Stimulated activated CD4-positive, alpha-beta T cell treated with anti-CD3 and anti-CD28 coated beads, TNF-alpha, amount 100 ng/mL, for 1 hour (primary cell): ENCODE measurements around the gene DSCAM.

Experiments
- DNase-seq, 3 donors: peaks; one replicate each; pipeline ENCODE4 v3.0.0-alpha.2; 2020; ENCODE audit warnings: low read depth in 3 of 3, low spot score in 1 of 3

Gene DSCAM

DNA sequence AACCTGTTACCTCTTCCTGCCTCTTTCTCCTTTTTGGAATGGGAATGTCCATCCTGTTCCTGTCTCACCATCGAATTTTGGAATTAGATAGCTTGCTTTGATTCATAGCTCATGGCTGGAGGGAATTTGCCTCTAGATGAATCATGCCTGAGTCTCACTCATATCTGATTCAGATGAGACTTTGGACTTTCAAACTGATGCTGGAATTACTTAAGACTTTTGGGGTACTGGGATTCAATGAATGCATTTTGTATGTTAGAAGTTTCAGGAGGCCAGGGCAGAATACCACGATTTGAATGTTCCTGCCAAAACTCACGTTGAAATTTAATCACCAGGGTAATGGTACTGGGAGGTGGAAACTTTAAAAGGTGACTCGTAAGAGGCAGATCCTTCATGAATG lies 132.4 kb downstream of the DSCAM start:
- no peak for DNase-seq

DNA sequence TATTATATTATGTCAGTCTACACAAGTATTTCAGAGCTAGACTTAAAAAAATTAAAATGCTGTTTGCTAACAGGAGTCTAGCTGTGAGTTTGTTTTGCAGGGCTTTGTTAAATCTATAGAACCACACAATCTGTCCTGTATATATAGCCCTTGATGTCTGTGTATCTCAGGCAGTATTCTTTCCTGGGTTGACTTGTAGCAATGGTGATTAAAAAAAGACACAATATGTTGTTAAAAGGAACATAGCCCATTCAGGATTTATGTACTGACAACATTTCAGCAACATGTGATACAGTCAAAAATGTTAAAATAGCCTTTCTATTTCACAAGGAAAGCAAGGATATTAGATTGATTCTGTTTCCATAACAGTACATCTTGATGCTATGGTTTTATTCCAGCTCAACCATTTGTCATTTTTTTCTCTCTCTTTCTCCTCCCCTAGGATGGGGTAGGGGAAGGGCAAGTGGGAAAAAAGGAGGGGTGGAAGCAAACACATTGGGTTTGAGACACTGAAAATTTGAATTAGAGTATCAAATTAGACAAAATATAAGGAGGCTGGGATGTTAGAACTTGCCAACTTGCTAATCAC lies 139.2 kb downstream of the DSCAM start:
- DNase-seq, result no peak

DNA sequence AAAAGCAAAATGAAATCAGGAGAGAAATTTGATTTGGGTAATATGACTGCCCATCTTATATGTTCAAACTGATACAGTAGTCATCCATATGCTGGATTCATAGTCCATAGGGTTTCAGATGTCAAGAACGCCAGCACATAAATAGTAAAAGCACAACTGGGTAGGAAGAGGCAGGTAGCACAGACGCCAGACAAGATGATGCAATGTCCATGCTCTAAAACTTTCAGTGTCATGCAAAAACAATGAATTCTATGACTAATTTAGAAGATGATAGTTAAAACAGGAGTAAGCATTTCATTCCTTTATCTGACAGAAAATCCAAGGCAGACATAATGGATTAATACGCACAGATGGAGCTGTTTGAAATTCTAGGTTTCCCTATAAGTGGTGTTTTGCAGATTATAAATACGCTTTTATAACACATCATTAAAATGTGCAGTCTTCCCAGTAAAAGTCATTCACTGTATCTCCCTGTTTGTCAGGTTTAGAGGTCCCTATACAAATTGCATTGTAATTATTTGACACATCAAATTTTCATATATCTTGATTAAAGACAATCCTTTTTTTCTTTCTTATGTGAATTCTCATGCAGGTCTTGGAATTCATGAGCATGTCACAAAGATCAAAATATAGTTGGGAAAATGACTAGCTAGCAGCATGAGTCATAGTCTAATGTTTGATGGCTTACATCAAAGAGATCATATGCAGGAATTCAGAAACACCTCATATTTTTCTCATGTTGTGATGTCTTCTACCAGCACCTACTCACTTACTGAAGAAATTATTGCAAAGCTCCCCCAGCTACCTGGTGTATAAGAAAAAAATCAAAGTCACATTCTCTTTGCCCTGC lies 139.9 kb downstream of the DSCAM start:
- DNase-seq, result no peak

DNA sequence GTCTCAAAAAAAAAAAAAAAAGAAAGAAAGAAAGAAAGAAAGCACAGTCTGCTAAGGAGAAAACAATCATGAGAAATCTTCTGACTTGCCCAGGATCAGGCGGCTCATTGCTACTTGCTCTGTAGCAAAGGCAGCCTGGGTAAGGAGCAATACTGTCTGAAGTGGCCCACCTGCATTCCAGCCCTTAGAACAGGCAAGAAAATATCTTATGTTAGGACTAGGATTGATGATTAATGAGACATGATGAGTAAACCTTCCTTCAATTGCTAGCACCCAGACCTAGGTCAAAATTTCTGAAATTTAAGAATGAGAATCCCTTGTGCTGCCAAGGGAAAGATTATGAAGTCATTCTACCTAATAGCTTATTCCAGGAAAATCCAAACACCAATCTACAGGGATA lies 140.8 kb downstream of the DSCAM start:
- no peak for DNase-seq

DNA sequence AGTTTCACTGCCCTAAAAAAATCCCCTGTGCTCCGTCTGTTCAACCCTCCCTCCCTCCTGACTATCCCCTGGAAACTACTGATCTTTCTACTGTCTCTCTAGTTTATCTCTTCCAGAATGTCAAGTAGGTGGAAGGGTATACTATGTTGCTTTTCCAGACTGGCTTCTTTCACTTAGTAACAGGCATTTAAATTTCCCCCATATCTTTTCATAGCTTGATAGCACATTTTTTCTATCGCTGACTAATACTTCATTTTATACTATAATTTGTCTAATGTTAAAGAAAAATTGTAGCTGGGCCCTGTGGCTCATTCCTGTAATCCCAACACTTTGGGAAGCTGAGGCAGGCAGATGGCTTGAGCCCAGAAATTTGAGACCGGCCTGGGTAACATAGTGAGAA lies 142.8 kb downstream of the DSCAM start:
- DNase-seq, result no peak

DNA sequence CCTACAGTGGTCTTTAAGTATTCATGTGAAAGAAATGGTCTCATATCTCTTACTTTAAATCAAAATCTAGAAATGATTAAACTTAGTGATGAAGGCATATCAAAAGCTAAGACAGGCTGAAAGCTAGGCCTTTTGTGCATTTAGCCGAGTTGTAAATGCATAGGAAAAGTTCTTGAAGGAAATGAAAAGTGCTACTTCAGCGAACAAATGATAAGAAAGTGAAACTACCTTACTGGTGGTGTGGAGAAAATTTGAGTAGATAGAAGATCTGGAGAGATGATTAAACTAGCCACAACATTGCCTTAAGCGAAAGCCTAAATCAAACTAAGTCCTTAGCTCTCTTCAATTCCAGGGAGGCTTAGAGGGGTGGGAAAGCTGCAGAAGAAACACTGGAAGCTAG lies 147.6 kb downstream of the DSCAM start:
- DNase-seq, result no peak

DNA sequence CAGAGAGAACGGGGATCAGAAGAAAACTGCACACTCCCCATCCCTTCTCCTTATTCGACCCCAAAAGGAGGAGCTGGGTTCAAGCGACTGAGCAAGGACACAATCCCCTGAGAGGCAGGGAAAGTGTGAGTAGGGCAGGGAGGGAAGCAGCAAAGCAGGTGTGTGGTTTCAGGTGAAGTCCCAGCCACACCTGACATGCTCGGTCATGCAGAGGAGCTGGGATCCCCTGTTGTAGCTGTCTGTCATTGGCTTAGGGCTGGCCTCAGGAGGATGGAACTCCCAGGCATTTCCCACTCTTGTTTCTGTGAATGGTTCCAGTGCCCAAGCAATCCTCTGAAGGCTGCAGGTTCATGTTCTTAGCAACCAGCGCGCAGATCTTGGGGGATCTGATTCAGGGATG lies 150.7 kb downstream of the DSCAM start:
- DNase-seq, result no peak

DNA sequence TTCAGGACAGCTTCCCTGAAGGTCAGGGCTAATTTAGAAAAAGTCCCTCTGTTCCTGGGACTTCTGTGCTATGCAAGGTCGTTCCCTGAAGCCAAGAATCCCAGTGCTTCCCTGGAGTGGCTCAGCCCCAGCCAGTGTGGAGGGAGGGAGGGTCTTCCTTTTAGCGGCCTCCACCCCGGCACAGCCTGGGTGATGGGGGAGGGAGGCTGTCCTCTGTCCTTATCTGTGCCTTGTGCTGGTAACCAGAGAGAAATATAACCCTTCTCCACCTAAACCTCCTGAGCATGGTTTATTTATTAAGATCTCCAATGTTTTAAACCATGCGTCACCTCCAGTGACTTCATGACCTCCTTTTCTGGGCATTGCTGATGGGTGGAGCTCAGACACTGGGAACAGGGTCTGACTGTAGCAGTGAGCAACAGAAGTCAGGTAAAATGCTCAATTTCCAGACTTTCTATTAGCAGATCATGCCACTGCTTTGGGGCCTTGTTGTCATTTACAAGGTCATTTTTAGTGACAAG lies 157.1 kb downstream of the DSCAM start:
- DNase-seq, result no peak

DNA sequence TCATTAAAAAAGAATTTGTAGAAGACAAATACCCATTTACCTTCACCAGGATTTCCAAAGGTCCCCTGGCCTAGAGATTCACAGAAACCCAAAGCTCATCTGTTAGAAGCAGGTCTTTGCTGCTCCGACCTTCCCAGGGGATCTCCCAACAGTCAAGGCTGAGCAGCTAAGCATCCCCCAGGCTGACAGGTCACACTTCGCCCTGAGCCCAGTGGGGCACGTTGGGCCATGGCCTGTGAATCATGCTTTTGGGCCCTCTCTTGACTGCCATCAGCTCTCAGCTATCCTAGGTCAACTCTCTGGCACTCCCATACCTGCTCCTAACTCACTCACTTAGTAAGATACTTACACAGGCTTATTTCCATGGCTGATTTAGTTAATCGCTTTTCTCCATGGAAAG lies 157.7 kb downstream of the DSCAM start:
- DNase-seq, result no peak

DNA sequence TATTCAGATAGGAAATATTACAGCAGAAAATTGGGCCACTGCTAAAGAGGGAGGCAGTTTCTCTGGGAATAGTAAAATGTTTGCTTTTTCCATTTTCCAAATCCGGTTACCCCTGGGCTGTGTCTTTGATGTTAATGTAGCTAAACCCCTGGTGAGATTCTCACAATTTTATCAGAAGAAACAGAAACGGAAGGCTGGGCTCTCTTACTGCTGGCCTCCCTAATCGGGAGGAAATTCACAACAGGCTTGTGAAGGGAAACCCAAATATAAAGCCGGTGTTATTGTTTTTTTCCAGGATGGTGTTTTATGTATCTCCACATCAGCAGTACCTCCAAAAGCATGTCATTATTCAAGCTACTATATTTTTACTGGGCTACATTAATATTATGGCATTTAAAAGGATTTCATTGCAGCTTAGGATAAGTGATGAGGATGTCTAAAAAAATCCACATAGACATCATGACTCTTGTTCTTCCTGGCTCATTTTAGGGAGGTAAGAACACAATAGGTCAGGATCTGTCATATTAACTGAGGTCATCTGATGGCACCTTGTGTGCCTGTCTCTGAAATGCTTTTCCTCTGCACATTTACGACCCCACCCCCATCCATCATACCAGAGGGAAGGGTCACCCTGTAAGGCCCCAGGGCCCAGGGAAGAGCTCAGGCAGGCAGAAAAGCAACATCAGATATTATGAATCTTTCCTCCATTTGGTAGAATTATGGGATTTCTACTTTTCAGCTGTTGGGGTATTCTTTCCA lies 158.7 kb downstream of the DSCAM start:
- no peak for DNase-seq

DNA sequence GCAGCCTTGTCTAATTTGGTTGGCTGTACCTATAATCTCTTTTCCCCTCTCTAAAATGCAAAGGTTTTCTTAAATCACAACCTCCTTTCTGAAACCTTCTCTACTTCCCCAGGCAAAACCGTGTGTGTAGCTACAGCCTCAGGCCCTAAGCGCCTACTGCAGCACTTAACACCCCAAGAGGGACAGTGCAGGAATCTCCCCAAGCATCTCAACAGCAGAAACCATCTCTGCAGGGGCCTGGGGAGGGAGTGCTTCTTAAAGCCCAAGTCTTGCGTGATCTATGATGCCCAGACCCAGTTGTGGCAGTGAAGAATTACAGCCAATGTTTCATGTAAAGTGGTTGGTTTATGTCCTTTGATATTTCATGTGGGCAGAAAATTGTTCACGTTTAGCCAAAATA lies 159.3 kb downstream of the DSCAM start:
- no peak for DNase-seq

DNA sequence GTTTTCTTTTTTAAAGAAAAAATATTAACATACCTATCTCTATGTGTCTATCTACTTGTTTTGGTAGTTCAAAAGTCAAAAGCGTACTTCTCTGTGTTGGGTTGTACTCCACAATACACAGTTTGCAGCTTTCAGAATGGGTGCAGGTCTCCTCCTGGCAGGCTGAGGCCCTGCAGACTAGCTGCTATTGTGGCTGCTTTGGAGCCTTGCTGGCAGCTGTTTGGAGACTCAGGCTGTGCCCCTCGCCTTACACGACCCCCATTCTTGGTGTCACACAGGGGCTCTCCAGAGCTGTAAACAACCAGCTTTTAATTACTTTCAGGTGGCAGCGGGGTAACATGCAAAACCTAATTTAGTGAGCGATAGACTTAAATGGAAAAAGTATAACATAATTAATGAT lies 160.4 kb downstream of the DSCAM start:
- no peak for DNase-seq

DNA sequence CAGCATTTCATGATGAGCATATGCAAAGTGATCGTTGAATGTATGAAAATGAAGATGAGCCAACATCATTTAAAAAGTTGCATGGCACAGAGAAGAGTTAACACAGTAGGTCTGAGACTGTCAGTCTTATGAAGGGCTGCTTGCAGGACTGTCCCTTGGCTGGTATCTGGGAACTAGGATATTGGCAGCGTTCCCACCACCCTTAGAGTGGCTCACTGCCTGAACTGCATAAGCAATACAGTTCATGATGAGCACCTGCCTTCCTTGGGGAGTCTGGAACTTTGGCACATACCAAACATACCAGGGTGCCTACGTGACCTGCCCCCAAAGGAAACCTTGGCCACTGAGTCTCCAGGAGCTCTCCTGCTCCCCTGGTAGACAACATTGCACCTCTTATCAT lies 161.8 kb downstream of the DSCAM start:
- DNase-seq, result no peak

DNA sequence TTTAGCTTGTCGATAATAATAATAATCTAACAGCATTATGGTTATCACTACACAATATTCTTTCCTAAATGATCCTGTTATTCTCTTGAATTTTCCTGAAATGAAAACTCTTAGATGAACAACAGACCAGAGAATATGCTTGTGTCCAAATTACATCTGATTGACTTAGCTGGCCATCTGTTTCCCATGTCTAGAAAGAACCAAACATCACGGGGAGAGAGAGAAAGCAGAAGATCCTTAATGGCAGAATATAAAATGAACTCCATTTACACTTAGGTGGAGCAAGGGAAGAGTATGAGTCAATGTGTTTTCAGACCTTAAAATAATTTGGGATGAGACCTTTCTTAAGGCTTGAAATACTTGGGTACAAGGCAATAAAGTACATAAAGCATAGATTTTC lies 162.2 kb downstream of the DSCAM start:
- no peak for DNase-seq

DNA sequence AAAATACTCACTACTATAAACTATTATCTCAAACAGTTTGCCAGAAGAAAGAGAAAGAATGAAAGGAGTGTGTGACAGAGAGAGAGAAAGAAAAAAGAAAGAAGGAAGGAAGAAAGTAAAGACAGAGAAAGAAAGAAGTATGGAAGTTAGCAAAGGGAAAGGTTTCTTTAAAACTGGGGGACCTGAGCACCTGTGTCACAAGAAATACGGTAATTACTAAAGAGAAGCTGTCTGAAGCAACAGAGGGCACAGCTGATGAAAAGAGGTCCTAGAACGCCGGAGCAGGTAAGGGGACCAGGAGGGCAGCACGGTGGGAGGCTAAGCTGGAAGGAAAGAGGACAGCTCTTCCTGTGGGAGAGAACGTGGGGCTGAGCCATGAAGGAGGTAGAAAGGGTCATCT lies 163.6 kb downstream of the DSCAM start:
- DNase-seq, result no peak

DNA sequence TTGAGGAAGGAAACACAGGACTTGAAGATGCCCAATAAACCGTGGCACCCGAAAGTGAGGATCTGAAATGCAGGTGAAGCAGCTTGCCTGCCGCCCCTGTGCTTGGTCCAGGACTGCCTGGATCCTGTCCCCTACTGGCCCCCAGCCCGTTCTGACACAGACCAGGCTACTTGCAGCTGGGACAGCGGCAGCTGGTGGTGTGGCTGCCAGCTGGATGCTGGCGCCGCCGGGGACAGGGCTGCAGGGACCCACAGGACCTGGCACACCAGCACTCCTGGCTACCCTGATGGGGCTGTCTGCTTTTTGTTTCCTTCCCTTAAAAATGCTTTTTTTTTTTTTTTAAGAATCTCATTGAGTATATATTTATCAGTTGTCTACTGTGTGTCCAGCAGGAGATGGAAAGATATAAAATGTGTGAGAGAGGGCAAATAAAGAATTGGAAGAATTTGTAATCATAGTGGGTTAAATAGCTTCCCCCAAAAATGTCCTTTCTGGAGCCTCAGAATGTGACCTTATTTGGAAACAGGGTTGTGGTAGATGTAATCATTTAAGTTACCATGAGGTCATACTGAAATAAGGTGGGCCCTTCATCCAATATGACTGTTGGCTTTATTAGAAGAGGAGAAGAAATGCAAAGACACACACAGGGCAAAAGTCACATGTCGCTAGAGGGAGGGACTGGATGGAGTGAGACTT lies 165.6 kb downstream of the DSCAM start:
- DNase-seq, result no peak

DNA sequence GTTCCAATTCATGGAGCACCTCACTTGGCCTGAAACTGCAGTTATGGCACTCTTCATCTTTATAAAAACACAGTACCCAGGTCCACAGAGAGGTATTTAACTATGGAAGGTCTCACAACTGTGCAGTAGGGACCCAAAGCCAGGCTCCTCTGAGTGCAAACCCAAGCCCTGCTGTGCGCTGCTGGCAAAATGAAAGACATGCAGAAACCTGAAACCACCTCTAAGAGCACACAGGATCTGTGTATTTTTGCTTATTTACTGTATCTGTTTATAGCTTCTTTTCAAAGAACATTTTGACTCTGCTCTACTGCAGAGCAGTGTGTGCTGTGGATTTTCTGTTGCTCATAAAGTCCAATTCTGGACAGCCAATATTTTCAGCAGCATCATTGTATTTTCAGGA lies 166.6 kb downstream of the DSCAM start:
- no peak for DNase-seq

DNA sequence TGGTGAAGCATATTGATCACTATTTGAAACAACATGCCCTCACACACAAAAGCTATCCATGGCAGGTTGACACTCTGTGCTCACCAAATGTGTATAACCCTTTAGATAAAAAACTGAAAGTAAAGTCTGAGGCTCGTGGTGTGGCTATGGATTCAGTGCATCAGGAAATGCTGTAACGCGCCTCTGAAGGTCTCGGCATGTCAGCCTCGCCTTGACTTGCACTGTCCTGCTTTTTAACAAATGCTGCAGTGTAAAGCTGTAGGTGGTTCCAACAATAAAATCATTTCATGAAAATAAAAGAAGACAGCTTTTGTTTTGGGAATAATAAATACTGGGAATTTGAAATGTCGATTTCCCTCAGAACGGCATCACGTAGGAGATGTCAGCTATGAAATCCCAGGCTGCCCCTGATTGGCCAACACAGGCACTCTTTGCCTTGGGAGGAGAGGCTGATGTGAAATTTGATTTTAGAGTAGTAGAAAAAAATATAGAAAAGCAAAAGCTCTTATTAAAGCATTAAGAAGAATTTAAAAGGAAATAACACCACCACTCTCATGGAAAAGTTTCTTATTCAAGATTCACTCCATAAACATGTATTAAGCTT lies 168.2 kb downstream of the DSCAM start:
- DNase-seq, result no peak

DNA sequence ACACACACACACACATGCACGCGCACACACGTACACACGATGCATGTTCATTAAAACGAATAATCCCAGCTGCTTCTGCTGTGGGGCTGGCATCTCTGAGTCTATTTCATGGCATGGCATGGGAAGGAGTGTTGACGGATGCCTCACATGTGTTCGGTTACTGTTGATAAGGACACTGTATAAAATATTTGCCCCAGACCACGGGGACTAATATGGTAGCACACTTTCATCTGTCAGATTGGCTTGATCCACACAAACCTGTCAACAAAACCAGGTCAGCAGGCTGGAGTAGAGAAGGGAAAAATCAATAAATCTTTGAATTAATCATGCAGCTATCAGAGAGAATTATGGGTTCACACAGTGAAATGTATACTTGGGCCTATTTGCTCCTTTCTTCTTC lies 171.9 kb downstream of the DSCAM start:
- DNase-seq, result no peak

DNA sequence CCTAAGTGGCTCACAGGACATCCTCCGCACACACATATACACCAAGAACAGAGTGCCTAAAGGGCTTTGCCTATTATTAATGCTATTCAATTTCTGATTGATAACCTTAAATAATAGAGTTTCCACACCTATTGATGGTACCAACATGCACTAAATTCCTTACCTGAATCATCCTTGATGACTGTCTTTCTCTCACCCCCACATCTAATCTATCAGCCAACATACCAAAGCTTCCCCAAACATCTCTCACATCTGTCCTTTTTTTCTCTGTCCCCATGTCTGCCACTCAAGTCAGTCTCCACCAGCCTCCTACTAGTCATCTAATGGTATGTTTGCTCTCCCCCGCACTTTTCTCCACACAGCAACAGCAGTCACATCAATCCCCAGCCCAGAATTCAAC lies 174.4 kb downstream of the DSCAM start:
- no peak for DNase-seq

DNA sequence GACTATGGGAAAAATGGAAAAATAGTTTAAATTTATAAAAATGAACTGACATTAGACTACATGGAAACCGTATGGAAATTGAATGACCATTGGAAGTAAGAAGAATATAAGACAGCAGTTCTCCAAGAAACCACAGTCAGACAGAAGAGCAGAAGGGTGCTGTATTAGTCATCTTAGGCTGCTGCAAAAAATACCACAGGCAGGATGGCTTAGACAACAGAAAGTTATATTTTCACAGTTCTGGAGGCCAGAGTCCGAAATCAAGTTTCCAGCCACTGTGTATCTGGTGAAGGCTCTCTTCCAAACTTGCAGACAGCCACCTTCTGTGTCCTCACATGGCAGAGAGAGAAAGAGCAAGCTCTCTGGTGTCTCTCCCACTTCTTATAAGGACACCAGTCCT lies 175.2 kb downstream of the DSCAM start:
- no peak for DNase-seq
